ENCODE data around the gene MCUR1.

DNA sequence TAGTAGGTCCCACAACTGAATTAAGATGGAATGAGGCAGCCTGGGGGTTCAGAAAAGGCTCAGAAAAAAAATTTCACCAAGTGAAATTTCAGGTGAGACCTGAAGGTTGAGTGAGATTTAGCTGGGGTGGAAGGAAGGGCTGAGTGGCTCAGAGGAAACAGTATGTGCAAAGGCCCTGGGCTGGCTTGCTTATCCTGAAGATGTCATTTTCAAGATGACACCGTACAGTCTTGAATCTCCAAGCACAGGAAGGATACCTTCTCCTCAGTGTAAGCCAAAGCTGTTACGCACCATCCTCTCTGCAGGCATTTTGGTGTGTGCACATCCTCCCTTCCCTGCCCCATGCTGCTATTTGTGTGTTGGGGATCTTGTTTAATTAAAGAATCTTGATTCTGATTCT lies 59.7 kb downstream of the MCUR1 start:
- TF ChIP-seq EZH2 (IDR thresholded peaks at IDR 0.05; ENCODE audit: insufficient read depth, poor library complexity, severe bottlenecking) (no peak), EZH2phosphoT487 (IDR thresholded peaks at IDR 0.05; ENCODE audit: insufficient read depth, low read depth) (no peak)
